ENCODE results near the gene PSME4. TPM values are rescaled to one million over a fixed set of nuclear protein-coding genes. Genes with fewer than 3 reads are reported as not detected.
"Not testable (repeated sequence)": the region's sequence is repeated elsewhere in the genome, so short reads cannot be mapped to it uniquely, and the experiment has no call there.

PSME4 gene
- total and polyA plus RNA-seq, 2 donors (not counting 1 experiment from before 2014, with no cell fraction given): 34.5 to 61.9 TPM

DNA sequence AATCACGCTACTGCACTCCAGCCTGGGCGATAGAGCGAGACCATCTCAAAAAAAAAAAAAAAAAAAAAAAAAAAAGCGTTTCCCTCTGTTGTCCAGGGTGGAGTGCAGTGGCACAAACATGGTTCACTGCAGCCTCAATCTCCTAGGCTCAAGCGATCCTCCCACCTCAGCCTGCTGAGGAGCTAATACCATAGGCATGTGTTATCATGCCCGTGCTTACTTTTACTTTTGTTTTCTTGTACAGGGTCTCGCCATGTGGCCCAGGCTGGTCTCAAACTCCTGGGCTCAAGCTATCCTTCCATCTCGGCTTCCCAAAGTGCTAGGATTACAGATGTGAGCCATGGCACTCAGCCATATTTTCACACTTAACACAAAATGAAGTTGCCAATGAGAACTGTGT is 37.5 kb downstream of the PSME4 start:
- Mint-ChIP-seq H3K9me3 (ENCODE audit: insufficient read depth) (no peaks in the 10 kb centered on the region), H3K4me1 (peaks cover 1% of the 10 kb centered on the region), H3K4me3 (no peak overlapping the region), H3K27me3 (no peaks in the 10 kb centered on the region), H3K27ac (peak overlapping the region; percentile 32)
- H3K27ac ChIP-seq (ENCODE audit: low read length in 2 of 2): no peak overlapping the region
- ChIA-PET POLR2A (no interaction called here), CTCF (interaction anchor here (0.7 kb wide), 1 partner anchor 11 kb away, joined by 3 read pairs; no protein-coding TSS in a partner anchor)
- H3K27me3 ChIP-seq (replicated peaks in 1 of 4; ENCODE audit: control extremely low read depth in 1 of 4, control insufficient read depth in 3 of 4, insufficient read depth in 4 of 4, low read length in 3 of 4): no peaks in the 10 kb centered on the region
- H4K20me1 ChIP-seq (ENCODE audit: control insufficient read depth, insufficient read depth, low read length, poor library complexity, severe bottlenecking): no peaks in the 10 kb centered on the region
- H3K79me2 ChIP-seq (ENCODE audit: control insufficient read depth, insufficient read depth, low read length): peaks cover 9% of the 10 kb centered on the region
- H3K36me3 ChIP-seq (replicated peaks in 1 of 2; ENCODE audit: control extremely low read depth in 1 of 2, control insufficient read depth in 1 of 2, extremely low read depth in 1 of 2, insufficient read depth in 2 of 2, low read length in 1 of 2): peaks cover 32 to 75% of the 10 kb centered on the region in 2 experiments
- WGBS (ENCODE audit: insufficient coverage): 97% methylated on average over 5 of the region's 8 CpGs
- H2AFZ ChIP-seq (ENCODE audit: insufficient read depth, low read depth, low read length, poor library complexity, severe bottlenecking): no peak overlapping the region
- intact Hi-C loops (cut with micrococcal nuclease): loop anchor here (10.0 kb wide), 1 partner anchor 771 kb away; no protein-coding TSS in a partner anchor
- H3K9me3 ChIP-seq (ENCODE audit: control extremely low read depth in 1 of 3, control insufficient read depth in 2 of 3, insufficient read depth in 1 of 3, low read length in 2 of 3): no peaks in the 10 kb centered on the region
- H3K9ac ChIP-seq (ENCODE audit: low read length): no peak overlapping the region
- H3K4me2 ChIP-seq (replicated peaks; ENCODE audit: low read depth, low read length, poor library complexity, severe bottlenecking): no peak overlapping the region
- DNase-seq (no peak), ATAC-seq (ENCODE audit: low read depth) (no peak)
- no peaks in the 10 kb centered on the region for H3K4me1 ChIP-seq (ENCODE audit: control insufficient read depth in 2 of 2, insufficient read depth in 2 of 2, low read length in 2 of 2)
- TF ChIP-seq, protein P1, sequence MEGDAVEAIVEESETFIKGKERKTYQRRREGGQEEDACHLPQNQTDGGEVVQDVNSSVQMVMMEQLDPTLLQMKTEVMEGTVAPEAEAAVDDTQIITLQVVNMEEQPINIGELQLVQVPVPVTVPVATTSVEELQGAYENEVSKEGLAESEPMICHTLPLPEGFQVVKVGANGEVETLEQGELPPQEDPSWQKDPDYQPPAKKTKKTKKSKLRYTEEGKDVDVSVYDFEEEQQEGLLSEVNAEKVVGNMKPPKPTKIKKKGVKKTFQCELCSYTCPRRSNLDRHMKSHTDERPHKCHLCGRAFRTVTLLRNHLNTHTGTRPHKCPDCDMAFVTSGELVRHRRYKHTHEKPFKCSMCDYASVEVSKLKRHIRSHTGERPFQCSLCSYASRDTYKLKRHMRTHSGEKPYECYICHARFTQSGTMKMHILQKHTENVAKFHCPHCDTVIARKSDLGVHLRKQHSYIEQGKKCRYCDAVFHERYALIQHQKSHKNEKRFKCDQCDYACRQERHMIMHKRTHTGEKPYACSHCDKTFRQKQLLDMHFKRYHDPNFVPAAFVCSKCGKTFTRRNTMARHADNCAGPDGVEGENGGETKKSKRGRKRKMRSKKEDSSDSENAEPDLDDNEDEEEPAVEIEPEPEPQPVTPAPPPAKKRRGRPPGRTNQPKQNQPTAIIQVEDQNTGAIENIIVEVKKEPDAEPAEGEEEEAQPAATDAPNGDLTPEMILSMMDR (IDR thresholded peaks at IDR 0.05): no peak
- no peak for TF ChIP-seq EZH2 (IDR thresholded peaks at IDR 0.05; ENCODE audit: borderline replicate concordance, insufficient read depth, low read depth, low read length, poor library complexity, severe bottlenecking)
- H3K4me3 ChIP-seq (ENCODE audit: control extremely low read depth in 1 of 5, extremely low read depth in 1 of 5, insufficient read depth in 1 of 5, low read depth in 2 of 5, low read length in 4 of 5): no peak overlapping the region

DNA sequence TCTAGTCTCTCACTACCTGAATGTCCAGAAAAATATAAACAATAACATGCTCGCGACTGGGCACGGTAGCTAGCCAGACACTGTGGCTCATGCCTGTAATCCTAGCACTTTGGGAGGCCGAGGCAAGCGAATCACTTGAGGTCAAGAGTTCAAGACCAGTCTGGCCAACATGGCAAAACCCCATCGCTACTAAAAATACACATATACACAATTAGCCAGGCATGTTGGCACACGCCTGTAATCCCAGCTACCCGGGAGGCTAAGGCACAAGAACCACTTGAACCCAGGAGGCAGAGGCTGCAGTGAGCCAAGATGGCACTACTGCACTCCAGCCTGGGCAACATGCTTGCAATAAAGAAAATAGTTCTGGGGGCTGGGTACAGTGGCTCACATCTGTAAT is 44.5 kb downstream of the PSME4 start:
- H3K4me1 Mint-ChIP-seq; H3K4me1 ChIP-seq (ENCODE audit: control insufficient read depth in 2 of 2, insufficient read depth in 2 of 2, low read length in 2 of 2); H3K4me3 Mint-ChIP-seq; H3K9ac ChIP-seq (ENCODE audit: low read length); H3K79me2 ChIP-seq (ENCODE audit: control insufficient read depth, insufficient read depth, low read length); DNase-seq; H3K27me3 ChIP-seq (replicated peaks in 1 of 4; ENCODE audit: control extremely low read depth in 1 of 4, control insufficient read depth in 3 of 4, insufficient read depth in 4 of 4, low read length in 3 of 4); H3K27ac Mint-ChIP-seq; H3K9me3 Mint-ChIP-seq (ENCODE audit: insufficient read depth); H3K27ac ChIP-seq (ENCODE audit: low read length in 2 of 2); POLR2A ChIA-PET; intact Hi-C loops (cut with micrococcal nuclease); H3K4me2 ChIP-seq (replicated peaks; ENCODE audit: low read depth, low read length, poor library complexity, severe bottlenecking); H3K9me3 ChIP-seq (ENCODE audit: control extremely low read depth in 1 of 3, control insufficient read depth in 2 of 3, insufficient read depth in 1 of 3, low read length in 2 of 3); H3K4me3 ChIP-seq (ENCODE audit: control extremely low read depth in 1 of 5, extremely low read depth in 1 of 5, insufficient read depth in 1 of 5, low read depth in 2 of 5, low read length in 4 of 5); H4K20me1 ChIP-seq (ENCODE audit: control insufficient read depth, insufficient read depth, low read length, poor library complexity, severe bottlenecking); H2AFZ ChIP-seq (ENCODE audit: insufficient read depth, low read depth, low read length, poor library complexity, severe bottlenecking); ATAC-seq (ENCODE audit: low read depth); H3K27me3 Mint-ChIP-seq: not testable (repeated sequence)
- peaks cover 15 to 85% of the 10 kb centered on the region in 2 experiments for H3K36me3 ChIP-seq (replicated peaks in 1 of 2; ENCODE audit: control extremely low read depth in 1 of 2, control insufficient read depth in 1 of 2, extremely low read depth in 1 of 2, insufficient read depth in 2 of 2, low read length in 1 of 2)
- 98% methylated on average over 8 of the region's 8 CpGs for WGBS (ENCODE audit: insufficient coverage)
- CTCF ChIA-PET: interaction anchor here (1.3 kb wide), 1 partner anchor 181 kb away, joined by 3 read pairs; no protein-coding TSS in a partner anchor
